GM21619 (cell line): ENCODE measurements around the gene FGF8.

Source experiments
- ATAC-seq: cut with Tn5 transposase; IDR thresholded peaks from one replicate; pipeline ENCODE4 v1.9.1; 2021; ENCODE audit not compliant: unreplicated experiment

The FGF8 gene

DNA sequence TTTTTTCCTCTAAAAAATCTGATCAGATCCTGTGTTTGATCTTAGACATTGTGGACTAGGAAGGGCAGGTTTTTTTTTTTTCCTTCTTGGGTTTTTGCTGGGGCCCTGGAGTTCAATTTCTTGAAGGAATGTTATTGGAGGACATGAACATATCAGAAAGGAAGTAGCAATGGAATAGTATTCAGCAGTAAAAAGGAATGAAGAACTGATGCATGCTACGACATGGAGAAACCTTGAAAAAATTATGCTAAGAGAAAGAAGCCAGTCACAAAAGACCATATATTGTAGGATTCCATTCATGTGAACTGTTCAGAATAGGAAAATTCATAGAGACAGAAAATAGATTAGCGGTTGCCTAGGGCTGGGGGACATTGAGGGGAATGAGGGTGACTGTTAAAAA is 34.0 kb downstream of the FGF8 start:
- ATAC-seq = no peak

DNA sequence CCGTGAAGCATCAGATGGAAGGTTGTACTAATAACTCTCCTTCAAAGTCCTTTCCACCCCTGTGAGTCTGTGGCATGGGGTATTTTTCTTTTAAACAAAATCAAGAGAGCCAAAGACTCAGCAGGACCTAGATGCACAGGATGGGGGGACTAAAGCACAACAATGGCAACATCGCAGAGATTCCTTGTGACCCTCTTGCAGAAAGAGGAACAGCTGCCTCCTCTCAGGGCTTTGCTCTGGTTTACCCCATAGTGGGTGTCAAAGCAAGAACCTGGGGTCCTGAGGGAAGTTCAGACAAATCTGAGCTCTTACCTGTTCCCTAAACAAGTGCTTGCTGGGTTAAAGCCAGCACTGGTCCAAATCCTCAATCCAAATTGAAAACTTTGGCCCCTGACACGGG is 39.2 kb downstream of the FGF8 start:
- no peak for ATAC-seq

DNA sequence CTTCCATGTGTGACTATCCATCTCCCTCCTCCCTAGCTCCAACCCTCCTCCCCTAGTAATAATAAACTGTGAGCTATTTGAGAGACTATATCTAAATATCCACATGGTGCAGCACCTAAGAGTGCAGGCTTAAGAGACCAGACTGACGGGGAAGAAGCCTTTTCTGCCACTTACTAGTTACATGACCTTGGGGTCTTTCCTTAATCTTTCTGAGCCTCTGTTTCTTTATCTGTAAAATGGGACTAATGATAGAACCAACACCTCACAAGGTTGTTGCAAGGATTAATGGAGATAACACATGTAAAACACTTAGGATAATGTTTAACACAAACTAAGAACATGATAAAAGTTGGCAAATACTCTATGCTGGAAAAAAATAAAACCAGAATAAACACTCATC is 43.8 kb downstream of the FGF8 start:
- ATAC-seq = no peak

DNA sequence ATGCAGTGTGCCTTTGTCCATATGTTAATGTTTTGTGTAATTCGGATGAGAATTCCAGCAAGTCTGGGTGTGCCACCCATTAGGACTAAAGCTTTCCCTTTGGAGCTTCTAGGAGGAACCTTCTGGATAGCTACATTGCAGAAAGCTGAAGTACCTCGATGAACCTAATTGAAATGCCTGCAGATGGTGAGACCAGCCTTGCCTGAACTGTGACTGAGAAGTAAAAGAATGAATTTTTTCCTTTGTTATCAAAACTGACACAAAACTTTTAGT is 49.9 kb downstream of the FGF8 start:
- no peak for ATAC-seq

DNA sequence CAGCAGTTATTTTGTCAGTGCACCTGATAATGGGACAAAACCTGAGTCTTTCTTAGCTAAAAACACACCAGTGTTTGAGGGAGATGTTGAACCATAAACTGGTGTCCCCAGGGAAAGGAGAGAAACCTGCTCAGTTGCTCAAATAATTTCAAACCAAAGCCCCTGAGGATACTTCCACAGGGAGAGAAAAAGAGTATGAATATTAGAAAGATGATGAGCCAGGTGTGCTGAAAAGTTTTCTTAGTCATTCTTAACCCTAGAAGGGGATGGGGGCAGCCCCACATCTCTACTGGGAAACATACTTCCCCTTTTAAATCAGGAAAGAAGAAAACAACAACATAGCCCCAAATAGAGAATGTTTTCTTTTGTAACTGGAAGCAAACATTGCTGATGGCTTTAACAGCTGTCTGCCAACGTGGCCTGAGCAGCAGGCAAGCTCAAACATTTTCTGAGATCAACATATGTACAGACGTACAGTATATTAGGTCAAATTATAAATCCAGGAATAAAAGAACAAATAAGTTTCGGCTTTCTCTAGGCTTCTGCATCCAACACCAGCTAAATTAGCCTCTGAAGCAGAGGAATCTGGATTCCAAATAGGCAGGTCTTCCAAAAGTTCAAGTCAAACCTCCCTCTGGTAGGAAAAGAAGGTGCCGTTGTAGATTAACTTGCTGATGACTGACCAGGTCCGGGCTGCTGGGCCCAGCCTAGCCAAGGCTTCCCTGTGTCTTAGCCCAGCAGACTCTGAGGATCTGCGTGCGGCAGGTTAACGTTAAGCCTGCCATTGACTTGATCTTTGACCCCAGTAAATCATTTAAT is 50.4 kb downstream of the FGF8 start:
- ATAC-seq = peak; percentile 65

DNA sequence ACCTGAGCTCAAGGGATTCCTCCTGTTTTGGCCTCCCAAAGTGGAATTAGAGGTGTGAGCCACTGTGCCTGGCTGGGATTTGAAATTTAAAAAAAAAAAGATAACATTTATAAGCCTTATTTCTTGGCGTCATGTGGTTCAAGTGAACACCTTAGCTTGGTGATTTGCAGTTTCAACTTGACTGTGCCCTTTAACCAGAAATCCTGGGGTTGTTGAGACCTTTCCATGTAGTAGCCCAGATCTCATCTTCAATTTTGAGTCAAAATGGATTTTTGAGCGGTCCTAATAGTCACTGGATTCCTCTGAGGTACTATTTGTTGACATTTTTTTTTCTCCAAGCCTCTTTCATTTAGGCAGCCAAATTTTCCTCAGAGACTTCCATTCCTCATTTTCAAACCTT is 51.5 kb downstream of the FGF8 start:
- ATAC-seq = no peak

DNA sequence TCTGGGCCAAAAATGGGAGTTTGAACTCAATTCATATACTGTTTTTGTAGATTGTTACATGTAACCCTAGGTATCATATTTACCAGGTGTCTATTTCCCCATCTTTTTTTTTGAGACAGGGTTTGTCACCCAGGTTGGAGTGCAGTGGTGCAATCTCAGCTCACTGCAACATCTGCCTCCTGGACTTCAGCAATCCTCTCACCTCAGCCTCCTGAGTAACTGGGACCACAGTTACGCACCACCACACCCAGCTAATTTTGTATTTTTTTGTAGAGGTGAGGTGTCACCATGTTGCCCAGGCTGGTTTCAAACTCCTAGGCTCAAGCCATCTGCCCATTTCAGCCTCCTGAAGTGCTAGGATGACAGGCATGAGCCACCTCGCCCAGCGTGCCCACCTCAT is 52.7 kb downstream of the FGF8 start:
- ATAC-seq = no peak

DNA sequence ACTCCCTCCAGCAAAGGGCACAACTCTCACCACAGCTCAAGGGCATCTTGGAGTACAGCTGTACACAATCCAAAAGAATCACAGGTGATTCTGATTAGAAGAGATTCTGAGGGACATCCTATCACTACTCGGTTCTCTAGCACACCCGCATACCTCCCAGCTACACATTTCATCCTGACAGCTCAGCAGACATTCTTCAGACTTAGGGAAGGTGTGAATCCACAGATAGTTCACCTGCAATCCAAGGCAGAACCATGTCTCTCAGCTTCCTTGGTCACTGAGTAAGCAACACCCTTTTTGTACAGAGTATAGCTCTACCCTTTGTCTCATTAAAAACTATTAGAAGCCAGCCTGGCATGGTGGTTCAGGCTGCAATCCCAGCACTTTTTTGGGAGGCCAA is 54.1 kb downstream of the FGF8 start:
- no peak for ATAC-seq

DNA sequence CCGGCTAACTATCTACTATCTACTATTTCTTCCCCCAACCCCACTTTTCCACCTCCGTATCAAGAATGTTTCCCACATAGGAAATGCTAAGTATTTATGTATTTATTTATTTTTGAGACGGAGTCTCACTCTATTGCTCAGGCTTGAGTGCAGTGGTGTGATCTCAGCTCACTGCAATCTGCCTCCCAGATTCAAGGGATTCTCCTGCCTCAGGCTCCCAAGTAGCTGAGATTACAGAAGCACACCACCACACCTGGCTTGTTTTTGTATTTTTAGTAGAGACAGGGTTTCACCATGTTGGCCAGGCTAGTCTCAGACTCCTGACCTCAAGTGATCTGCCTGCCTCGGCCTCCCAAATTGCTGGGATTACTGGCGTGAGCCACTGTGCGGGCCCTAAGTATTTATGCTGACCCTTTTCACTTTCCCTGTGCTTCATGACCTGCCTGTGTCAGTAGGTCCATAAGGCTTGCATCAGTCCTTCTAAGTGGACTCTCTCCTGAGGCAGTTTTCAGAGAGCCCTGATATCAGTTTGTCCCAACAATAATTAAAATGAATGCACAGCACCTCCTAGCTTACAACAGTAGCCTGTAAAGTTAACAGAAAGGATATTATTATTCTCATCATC is 55.2 kb downstream of the FGF8 start:
- no peak for ATAC-seq
